ENCODE measurements around the gene IBTK. TPM values are rescaled to one million over a fixed set of nuclear protein-coding genes. Genes with fewer than 3 reads are reported as not detected.

Gene IBTK
- total and polyA plus RNA-seq, 2 of the 4 experiments (the other 2 are of a cell fraction), result 9.7 to 45.0 TPM

DNA sequence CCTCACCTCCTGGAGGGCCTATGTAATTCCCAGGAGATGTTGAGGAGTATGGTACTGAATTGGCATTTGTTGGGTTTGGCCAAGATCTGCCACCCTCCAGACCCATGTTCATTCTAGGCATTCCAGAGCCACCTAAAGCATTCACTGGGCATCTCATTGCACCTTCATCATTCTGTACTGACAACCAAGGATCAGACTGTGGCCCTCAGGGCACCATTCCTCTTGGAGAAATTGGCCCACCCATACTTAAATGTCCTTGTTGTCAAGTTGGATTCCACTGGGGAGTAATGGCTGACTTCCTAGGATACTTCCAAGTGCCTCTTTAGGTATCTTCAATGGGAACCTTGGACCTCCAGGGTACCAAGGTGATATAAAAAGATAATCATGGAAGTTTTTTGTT lies 16.8 kb upstream of the IBTK start:
- dilution Hi-C loops (cut with HindIII; ENCODE audit: low sequenced_read_pairs, unreplicated experiment), result no loop called here
- Histone ChIP-seq H3K56ac (ENCODE audit: extremely low read depth, insufficient read depth, low read length) (no peak overlapping the region), H3K9me3 (ENCODE audit: control insufficient read depth, insufficient read depth, low read length) (no peaks in the 10 kb centered on the region), H3K9ac (ENCODE audit: low read depth, low read length) (no peak overlapping the region), H3K79me1 (ENCODE audit: low read depth in 1 of 2, low read length in 2 of 2) (no peaks in the 10 kb centered on the region), H2BK120ac (ENCODE audit: low read depth, low read length) (no peak overlapping the region), H3K4me3 (ENCODE audit: insufficient read depth, low read depth, low read length) (no peak overlapping the region), H4K8ac (ENCODE audit: low read depth in 2 of 2, low read length in 2 of 2) (no peak overlapping the region), H4K91ac (ENCODE audit: insufficient read depth, low read depth, low read length) (no peak overlapping the region), H2BK5ac (ENCODE audit: low read depth, low read length, poor library complexity, severe bottlenecking) (no peak overlapping the region), H2AFZ (replicated peaks; ENCODE audit: low read length, poor library complexity) (no peak overlapping the region), H4K5ac (ENCODE audit: low read depth, low read length) (no peak overlapping the region), H4K20me1 (ENCODE audit: insufficient read depth, low read length) (no peaks in the 10 kb centered on the region), H3K27ac (ENCODE audit: insufficient read depth, low read length) (no peak overlapping the region), H3K23ac (ENCODE audit: low read depth, low read length) (no peak overlapping the region), H3K27me3 (ENCODE audit: control insufficient read depth, insufficient read depth, low read length) (no peaks in the 10 kb centered on the region), H2AK5ac (ENCODE audit: low read depth, low read length) (no peak overlapping the region), H2BK20ac (ENCODE audit: low read depth, low read length) (no peak overlapping the region), H3K18ac (ENCODE audit: low read depth, low read length) (no peak overlapping the region), H3K4ac (ENCODE audit: low read depth, low read length) (no peak overlapping the region), H3K9me1 (ENCODE audit: insufficient read depth, low read length) (no peaks in the 10 kb centered on the region), H3K14ac (replicated peaks; ENCODE audit: low read depth, low read length) (no peak overlapping the region), H2AK9ac (replicated peaks; ENCODE audit: low read depth, low read length, poor library complexity) (no peak overlapping the region), H2BK15ac (ENCODE audit: low read depth, low read length) (no peak overlapping the region), H3K36me3 (ENCODE audit: control insufficient read depth, insufficient read depth, low read length) (no peaks in the 10 kb centered on the region), H3K4me2 (ENCODE audit: low read depth, low read length) (no peak overlapping the region), H3K4me1 (ENCODE audit: control insufficient read depth, insufficient read depth, low read length) (no peaks in the 10 kb centered on the region)
- in situ Hi-C loops (cut with MboI; ENCODE audit: low sequenced_read_pairs), result loop anchor here (25.0 kb wide), 1 partner anchor 1248 kb away; the partner anchor contains the start of gene PRSS35
- no TSS peak for BruUV-seq (replicated peaks)
- ChIA-PET POLR2A (ENCODE audit: unreplicated experiment) (no interaction called here), CTCF (no interaction called here)
- DNase-seq (no peak), ATAC-seq (ENCODE audit: low read depth) (no peak)
- intact Hi-C loops (cut with micrococcal nuclease), result no loop called here
- no peak for TF ChIP-seq MXI1 (IDR thresholded peaks at IDR 0.05; ENCODE audit: borderline replicate concordance, low read depth, low read length)
- no peak for TF ChIP-seq SMC3 (IDR thresholded peaks at IDR 0.05; ENCODE audit: low read depth, low read length)
- no peak for TF ChIP-seq ELK1 (IDR thresholded peaks at IDR 0.05; ENCODE audit: borderline replicate concordance, low read depth, low read length)
- TF ChIP-seq, protein P1, sequence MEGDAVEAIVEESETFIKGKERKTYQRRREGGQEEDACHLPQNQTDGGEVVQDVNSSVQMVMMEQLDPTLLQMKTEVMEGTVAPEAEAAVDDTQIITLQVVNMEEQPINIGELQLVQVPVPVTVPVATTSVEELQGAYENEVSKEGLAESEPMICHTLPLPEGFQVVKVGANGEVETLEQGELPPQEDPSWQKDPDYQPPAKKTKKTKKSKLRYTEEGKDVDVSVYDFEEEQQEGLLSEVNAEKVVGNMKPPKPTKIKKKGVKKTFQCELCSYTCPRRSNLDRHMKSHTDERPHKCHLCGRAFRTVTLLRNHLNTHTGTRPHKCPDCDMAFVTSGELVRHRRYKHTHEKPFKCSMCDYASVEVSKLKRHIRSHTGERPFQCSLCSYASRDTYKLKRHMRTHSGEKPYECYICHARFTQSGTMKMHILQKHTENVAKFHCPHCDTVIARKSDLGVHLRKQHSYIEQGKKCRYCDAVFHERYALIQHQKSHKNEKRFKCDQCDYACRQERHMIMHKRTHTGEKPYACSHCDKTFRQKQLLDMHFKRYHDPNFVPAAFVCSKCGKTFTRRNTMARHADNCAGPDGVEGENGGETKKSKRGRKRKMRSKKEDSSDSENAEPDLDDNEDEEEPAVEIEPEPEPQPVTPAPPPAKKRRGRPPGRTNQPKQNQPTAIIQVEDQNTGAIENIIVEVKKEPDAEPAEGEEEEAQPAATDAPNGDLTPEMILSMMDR (conservative IDR thresholded peaks at IDR 0.05; ENCODE audit: low read depth, low read length), result no peak
- TF ChIP-seq RFX5 (IDR thresholded peaks at IDR 0.05; ENCODE audit: low read depth, low read length), result no peak
- no peak for TF ChIP-seq RAD21 (IDR thresholded peaks at IDR 0.05; ENCODE audit: low read length)
- no peak for TF ChIP-seq CEBPB (IDR thresholded peaks at IDR 0.05; ENCODE audit: low read depth, low read length)
- TF ChIP-seq FOS (IDR thresholded peaks at IDR 0.05; ENCODE audit: low read depth, low read length), result no peak
- no peak for TF ChIP-seq NFE2L2 (IDR thresholded peaks at IDR 0.05; ENCODE audit: low read depth, low read length)
- no peak for TF ChIP-seq BHLHE40 (IDR thresholded peaks at IDR 0.05; ENCODE audit: low read depth, low read length)
- TF ChIP-seq, protein P2, sequence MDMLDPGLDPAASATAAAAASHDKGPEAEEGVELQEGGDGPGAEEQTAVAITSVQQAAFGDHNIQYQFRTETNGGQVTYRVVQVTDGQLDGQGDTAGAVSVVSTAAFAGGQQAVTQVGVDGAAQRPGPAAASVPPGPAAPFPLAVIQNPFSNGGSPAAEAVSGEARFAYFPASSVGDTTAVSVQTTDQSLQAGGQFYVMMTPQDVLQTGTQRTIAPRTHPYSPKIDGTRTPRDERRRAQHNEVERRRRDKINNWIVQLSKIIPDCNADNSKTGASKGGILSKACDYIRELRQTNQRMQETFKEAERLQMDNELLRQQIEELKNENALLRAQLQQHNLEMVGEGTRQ (IDR thresholded peaks at IDR 0.05; ENCODE audit: low read depth, low read length), result no peak
- no peak for TF ChIP-seq MAZ (IDR thresholded peaks at IDR 0.05; ENCODE audit: borderline replicate concordance, low read depth, low read length)
- no peak for TF ChIP-seq MAFK (IDR thresholded peaks at IDR 0.05; ENCODE audit: low read depth, low read length)
- no peak for TF ChIP-seq POLR2A (IDR thresholded peaks at IDR 0.05; ENCODE audit: low read depth, low read length)
- no peak for TF ChIP-seq CHD1 (IDR thresholded peaks at IDR 0.05; ENCODE audit: low read depth, low read length)
- no peak for TF ChIP-seq RCOR1 (IDR thresholded peaks at IDR 0.05; ENCODE audit: insufficient replicate concordance, low read length)

Data from IMR-90 (cell line).